NCI-H1436 treated with DMSO at 0.1 percent for 48 hours (cell line): ENCODE measurements around the gene OS9.

Source experiments
- DNase-seq: peaks from one replicate; lab custom pipeline; 2025; lab: John Stamatoyannopoulos, UW

OS9 gene

DNA sequence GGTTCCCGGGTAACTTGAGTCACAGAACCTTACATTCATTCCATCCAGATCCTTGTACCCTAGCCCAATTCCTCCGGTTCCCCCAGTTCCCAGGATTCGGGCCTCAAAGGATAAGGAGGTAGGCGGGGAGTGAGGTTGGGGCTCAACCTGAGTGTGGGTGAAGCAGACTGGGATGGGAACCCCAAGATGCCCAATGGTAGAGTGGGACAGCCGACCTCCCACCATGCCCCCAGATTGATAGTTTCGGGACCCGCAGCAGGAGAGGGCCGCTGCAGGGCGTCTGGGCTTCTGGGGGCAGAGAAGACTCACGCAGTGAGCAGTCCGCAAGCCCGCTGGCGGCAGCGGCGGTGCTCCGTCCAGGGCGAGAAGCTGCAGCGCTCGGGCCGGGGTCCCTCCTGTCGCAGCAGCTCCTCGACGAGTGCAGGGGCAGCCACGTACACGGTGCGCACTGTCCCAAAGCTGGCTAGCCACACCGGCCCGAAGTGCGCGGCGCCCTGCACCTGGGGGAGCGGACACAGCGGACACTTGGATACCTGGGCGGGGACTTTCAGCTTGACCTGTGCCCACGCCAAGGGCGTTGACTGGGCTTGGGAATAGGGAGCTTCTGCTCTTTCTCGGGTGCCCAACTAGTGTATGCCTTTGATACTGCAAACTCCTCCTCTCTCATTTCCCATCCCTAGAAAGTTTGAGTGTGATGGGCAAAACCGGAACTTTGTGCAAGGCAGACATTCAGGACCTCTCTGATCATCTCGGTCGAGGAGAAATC, 71.9 kb downstream of the OS9 start:
- DNase-seq, result no peak

DNA sequence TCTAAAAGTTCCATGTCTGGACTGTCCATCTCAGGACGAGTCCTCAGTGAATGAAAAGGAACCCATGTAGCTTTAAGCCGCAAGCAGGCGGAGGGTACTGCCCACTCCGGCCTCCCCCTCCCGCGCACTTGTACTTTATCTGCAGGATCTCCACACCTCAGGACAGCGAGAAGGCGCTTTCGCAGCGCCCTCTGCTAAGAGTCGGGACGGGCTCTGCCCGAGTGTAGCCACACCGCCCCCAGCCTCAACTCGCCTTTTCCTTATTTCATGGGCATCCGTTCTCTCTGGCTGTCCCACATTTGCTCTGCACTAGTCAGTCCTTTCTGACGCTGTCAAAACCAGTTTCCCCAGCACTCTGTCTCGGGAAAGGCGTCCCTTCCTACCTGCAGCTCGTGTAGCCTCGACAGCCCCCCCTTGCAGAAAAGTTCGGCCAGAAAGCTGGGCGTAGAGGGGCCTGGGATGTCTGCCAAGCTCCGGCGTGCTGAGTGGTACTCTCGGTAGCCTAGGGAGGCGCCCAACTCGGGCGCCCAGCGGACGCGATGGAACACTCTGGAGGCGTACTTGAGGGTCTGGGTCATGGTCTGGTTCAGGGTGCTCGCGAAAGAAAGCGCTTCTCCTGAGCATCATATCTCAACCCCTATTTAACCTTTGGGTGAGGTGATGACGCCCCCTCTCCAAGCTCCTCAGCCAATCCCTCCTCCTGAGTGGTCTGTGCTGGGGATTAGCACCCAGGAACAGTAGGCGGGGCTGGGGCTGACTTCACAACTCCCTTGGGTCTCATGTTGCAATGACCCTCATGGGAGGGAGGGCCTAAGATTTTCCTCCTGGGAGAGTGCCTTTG, 72.8 kb downstream of the OS9 start, which contains the start of gene CYP27B1:
CYP27B1 (minus strand) TSS at position 615 of the 841 bp plus-strand sequence; CDS start at position 578, 37 bp downstream.
- no peak for DNase-seq

DNA sequence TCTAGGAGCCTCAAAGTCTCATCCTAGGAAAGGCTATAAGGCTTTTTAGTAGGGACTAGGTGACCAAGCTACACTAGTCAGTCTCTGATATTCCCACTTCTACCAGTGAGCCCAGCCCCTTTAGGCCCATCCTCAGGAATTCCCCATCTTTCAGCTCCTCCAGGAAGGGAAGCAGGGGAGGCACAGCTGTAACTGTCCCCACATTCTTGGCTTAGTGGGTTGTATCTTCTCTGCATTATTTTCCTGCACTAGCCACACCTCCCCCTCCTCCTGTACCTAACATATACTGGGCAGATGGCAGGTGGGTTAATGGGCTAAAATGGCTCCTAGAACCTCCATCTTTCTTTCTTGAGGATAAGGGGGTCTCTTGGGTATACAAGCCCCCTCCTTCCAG, 73.4 kb downstream of the OS9 start:
- DNase-seq, result no peak

DNA sequence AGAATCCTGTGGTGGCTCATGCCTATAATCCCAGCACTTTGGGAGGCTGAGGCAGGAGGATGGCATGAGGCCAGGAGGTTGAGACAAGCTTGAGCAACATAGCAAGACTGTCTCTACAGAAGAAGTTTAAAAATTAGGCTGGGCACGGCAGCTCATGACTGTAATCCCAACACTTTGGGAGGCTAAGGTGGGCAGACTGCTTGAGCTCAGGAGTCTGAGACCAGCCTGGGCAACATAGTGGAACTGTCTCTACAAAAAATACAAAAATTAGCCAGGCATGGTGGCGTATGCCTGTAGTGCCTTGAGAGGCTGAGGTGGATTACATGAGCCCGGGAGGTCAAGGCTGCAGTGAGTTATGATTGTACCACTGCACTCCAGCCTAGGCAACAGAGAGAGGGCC, 73.9 kb downstream of the OS9 start:
- DNase-seq, result no peak

DNA sequence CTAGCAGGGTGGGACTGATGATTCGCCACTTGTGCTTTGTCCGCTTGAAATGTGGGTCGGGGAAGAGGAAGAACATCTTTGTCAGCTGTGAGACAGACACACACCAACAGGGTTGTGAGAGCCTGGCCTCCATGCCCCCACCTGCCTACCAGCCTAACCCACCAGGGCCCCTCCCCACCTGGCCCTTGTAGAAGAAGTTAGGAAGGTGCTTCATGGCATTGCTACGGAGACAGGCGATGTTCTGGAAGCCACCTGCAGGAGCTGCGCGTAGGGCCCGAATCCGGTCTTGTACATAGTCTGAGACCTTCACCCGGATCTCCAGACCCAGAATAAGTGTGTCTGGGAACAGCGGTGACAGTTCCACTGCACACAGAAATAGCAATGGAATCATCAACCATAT, 75.7 kb downstream of the OS9 start:
- DNase-seq, result no peak

DNA sequence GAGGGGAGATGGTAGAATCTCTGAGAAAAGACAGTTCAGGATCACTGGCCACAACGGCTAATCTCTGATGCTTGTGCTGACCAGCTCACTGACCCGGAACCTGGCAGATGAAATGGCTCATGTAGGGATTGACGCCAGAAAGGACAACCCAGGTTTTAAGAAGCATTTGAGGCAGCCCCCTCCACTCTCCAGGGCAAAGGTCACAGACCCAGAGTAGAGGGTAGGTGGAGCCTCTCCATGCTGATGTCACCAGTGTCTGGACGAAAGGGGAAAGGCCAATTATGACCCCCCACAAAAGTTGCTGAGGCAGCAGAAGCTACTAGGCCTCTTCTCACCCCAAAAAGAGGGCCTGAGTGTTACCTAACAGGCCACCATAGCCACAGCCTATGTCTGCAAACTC, 76.8 kb downstream of the OS9 start:
- DNase-seq, result no peak
